Putamen (tissue), 1 donor: Measurements from ENCODE around the gene PXYLP1.
"Not testable (repeated sequence)": the region's sequence is repeated elsewhere in the genome, so short reads cannot be mapped to it uniquely, and the experiment has no call there.

Experiments
- DNase-seq: peaks from one replicate; pipeline ENCODE4 v3.0.0-alpha.2; 2016; ENCODE audit warnings: low spot score

PXYLP1 gene

DNA sequence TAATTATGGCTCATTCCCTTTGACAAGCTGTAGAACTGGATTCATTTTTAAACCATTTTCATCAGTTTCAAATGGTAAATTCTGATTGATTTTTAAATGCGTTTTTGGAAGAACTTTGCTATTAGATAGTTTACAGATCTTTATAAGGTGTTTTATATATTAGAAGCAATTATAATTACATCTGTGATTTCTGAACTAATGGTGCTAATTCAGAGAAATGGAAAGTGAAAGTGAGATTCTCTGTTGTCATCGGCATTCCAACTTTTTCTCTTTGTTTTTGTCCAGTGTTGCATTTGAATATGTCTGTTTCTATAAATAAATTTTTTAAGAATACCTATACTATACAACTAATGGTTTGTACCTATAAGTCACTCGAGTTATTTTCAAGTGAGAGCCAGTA, 62.7 kb downstream of the PXYLP1 start:
- DNase-seq: no peak

DNA sequence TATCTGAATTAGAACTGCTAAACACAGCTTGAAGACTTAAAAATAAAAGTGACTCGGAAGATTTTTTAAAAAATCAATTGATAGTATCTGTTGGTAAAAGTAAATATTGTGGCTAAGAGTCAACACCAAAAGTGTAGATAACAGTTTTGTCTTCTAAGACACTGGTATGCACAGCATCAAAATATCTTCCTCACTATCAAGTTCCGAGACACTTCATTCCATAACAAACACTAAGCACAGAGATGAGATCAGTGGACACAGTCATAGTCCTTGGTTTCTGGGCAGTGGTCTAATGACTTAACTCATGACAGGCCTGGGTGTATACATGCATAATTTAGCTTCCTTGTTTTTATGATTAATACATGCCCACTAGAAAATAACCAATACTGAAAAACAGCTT, 63.2 kb downstream of the PXYLP1 start:
- DNase-seq: no peak

DNA sequence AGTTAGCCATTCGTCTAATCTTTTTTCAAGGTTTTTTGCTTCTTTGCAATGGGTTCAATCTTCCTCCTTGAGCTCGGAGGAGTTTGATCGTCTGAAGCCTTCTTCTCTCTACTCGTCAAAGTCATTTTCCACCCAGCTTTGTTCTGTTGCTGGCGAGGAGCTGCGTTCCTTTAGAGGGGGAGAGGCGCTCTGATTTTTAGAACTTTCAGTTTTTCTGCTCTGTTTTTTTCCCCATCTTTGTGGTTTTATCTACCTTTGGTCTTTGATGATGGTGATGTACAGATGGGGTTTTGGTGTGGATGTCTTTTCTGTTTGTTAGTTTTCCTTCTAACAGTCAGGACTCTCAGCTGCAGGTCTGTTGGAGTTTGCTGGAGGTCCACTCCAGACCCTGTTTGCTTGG, 68.8 kb downstream of the PXYLP1 start:
- not testable (repeated sequence) for DNase-seq

DNA sequence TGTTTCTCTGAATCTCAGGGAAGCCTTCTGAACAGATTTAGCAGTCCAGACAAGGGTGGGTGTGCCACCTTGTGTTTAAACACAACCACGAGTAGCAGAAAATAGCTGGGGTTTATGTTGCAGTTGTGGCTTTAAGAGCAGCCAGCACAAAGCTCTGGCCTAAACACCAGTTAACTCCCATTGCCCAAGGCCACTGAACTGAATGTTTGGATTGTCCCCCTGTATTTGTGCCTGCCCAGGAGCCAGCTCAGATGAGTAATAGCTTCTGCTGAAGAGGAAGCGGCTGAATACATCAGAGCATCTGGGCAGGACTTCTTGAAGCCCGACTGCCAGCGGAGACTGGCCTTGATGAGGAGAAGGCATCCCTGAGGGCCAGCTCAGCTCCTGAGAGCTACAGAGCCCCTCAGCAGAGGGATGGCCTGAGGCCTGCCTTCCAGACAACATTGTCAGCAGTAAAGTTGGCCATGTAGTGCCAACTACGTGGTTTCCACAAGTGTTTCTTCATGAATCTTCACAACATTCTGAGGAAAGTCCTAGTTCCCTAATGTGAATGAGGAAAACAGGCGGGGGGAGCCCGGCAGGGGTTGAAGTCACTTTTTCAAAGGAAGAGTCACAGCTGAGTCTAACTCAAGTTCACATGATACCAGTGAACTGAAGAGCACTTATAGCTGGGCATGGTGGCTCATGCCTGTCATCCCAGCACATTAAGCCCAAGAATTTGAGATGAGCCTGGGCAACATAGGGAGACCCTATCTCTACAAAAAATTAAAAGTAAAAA, 70.9 kb downstream of the PXYLP1 start:
- DNase-seq: no peak

DNA sequence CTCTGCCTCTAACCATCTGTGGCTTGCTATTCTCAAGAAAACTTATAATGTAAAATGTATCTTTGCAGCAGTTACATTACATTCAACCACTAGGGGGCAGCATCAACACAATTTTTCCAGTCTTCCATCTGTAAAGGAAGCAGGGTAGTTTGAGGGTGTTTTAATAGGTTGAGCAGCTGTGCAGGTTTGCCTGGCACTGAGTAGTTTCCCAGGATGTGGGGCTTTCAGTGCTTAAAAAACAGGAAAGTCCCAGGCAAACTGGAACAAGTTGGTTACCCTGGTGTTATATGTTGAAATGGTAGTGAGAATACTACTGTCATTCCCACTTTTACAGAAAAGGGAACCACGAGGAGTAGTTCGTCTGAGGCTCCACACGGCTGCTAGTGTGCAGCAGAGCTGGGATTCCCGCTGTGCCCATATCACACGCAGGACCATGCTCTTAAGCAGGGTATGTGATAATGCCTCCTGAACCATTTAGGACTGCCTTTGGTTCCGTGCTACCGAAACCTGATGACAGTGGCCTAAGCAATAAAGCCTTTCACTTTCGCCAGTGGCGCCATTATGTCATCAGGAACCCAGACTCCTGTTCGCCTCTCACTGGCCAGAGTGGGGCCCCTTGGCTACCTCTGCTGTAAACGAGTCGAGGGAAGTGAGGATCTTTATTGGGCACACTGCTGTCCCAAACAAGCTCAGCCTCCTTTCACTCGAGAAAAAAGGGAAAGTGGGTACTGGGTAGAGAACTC, 72.0 kb downstream of the PXYLP1 start:
- DNase-seq: peak; percentile 76

DNA sequence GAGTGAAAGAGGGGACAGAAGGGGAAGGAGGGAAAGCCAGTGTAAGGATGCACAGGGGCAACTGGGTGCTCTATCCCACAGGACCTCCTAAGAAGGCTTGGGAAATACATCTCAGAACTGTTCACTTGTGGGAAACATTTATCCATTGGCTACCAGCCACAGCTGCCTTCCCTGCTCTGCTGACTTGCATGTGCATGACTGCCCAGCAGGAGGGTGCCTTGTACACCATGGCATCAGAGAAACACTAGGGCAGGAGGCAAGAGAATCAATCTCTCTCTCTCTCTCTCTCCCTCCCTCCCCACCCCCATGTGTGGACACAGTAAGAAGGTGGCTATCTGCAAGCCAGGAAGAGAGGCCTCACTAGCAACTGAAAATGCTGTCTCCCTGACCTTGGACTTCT, 73.8 kb downstream of the PXYLP1 start:
- DNase-seq: no peak

DNA sequence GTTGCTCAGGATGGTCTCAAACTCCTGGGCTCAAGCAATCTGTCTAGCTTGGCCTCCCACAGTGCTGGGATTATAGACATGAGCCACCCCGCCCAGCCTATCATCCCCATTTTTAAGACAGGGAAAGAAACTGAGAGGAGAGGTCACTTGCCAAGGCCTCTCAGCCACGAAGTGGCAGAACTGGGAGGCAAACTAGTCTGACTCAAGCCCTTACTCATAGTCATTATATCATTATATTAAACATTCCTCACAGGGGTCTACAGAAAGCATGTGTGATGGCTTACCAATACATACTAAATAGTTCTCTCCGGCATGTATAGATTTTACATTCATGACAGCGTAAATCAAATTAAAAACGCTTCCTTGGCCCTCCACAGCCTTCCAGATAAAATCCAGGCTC, 74.7 kb downstream of the PXYLP1 start:
- DNase-seq: no peak

DNA sequence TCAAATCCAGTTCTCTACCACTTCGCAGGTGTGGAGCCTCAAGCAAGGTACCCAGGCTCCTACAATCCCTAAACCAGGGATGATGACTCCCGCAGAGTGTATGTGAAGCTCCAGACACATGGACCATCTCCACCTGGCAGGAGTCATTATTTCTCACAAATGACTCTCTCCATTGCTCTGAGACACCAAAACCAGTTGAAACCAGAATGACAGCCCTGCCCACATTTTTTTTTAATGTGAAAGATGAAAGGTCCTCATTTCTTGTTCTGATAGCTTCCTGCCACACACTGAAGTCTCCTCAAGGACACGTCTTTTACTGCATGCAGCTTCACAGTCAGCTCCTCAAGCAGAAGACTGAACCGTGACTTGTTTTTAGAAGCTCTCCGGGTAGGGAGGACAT, 75.3 kb downstream of the PXYLP1 start:
- no peak for DNase-seq

DNA sequence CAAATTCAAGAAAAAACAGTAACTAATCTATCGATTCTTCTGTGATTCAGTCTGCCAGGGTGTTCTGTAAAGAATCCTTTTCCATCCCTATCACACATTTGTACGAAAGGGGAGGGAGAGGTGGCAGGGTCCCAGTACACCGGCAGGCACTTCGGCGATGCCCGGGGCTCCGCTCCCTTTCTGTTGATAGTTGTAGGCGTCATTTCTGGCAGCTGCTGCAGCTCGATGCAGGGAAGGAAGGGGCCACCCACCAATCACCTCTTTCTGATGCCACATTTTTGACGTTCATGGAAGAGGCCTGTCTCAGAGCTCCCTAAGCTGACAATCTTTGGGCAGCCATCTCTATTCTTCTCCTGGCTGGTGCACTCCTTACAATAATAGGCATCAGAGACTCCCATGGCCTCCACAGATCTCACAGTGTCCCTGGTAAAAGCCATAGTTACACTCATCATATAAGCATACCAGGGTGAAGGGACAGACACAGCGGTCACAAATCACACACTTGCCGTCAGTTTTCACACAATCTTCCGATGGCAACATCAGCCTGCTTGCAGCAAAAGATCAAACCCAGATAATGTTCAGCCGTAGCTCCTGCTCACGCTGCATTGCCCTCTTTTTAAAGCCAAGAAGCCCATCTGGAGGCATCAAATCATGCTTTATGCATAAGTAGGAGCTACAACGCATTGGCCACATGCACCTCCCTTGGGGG, 75.9 kb downstream of the PXYLP1 start:
- DNase-seq: no peak

DNA sequence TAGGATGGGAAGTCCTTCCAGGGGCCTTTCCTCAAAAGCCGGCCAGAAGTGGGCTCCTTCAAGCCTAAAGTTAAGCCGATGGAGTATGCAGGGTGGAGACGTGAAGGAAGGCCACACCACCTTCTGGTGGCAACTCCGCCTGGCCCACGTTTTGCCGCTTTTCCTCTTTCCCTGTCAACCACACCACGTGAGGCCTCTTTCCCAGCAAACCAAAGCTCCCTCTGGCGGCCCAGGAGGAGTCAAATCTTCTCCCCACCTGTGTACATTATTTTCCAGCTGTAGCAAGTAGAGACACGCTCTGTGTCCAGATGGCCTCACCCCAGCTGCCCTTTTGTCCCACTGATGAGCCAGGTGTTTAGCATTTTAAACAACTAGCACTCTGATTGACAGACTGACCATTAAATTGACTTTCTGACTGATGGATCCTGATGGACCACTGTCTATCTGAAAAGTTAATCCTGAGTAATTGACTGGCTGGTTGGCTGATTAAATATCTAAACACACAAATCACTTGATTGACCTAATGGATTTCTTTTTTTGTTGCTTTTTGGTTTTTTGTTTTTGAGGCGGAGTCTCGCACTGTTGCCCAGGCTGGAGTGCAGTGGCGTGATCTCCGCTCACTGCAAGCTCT, 77.1 kb downstream of the PXYLP1 start:
- no peak for DNase-seq

DNA sequence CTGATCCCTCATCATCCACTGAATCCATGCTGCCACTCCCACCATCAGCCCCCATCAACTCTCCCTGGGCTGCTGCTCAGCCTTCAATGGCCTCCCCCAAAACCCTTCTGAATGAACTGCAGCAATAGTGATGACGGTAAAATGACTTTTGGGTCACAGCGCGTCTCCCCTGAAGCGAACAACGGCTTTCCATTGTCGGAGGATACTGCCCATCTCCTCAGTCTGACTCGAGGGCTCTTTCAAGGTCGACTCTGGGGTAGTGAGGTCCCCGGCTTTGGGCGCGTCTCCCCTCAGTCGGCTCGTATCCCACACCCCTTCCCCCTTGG, 79.5 kb downstream of the PXYLP1 start:
- DNase-seq: no peak

DNA sequence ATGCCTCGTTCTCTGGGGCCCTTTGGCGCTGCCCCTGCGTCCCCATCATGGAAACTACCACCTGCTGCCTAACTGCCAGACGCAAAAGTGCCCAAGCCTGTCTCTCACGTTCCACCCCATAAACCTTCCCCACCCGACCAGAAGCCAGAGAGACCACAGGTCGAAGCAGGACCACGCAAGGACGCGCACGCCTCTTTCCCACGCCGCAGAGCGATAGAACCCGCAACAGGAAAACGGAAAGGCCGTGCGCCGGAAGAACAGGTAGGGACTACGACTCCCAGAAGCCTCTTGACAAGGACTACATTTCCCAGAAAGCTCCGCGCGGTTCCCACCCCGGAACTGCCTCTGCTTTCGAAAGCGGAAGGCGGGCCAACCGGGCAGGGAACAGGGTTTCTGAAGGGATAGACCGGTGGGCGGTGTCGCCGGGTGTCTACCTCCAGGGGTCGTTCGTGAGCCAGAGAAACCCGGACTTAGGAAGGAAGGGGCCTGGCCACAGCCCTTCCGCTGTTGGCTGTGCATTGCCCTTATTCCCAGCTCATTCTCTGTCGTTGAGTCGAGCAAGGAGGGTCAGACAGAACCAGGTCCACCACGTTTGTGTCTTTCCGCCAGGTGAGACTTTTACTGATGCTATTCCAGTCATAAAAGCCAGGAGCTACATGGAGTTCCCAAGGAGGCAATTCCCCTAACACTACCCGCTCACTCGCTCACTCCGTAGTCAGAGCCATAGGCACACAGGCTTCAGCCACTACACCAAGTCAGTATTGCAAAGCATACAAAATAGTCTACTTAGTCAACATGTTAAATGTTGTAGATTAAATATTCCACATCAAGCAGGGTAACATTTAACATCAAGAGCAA, 80.1 kb downstream of the PXYLP1 start:
- DNase-seq: peak; percentile 98

DNA sequence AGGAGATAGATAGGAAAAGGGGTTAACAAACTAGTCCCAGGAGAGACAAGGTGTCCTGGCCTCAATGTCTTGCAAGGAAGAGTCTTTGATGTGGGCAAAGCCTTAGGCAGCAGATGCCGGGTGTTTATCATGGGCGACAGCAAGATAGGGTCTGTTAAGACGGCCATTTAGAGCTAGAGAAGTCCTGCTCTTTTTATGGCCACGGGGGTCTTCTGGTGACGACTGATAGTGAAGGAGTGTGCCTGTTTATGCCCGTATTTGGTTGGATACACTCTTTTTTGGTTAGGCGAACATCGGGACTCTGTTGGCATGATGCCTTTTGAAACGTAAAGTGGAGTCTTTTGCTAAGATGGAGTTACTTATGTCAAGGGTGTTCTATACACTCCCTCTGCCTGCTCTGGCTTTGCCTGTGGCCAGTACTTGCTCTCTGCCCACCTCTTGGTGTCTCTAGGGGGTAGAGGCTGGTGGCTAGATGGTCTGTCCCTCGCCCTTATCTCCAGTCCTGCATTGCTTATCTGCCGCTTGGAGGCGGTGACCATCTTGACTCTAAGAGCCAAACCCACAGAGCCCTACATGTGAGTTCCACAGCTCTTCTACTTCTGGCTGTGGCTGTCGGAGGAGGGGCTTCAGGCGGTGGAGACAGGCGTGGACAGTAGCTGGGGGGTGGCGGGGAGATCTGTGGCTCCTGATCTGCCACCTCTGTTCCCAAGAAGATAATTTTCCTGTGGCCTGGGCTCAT, 80.9 kb downstream of the PXYLP1 start:
- no peak for DNase-seq

DNA sequence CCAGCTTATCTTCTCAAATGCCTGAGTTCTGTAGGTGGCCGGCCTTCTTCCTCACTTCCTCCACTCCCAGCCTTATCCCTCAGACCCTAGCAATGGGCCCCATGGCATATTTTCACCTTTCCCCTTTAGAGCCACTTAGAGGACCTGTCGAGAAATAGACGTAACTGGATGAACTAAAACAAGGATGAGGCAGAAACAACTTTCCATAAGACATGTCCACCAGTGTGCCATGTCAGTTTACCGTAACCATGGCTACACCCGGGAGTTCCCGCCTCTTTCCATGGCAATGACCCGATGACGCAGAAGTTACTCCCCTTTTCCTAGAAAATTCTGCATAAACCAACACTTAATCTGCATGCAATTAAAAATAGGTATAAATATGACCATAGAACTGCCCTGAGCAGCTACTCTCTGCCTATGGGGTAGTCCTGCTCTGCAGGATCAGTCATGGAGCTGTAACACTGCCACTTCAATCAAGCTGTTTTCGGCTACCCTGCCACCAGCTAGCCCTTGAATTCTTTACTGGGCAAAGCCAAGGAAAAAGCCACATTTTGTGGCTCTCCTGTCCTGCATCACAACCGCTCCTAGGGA, 81.6 kb downstream of the PXYLP1 start:
- no peak for DNase-seq

DNA sequence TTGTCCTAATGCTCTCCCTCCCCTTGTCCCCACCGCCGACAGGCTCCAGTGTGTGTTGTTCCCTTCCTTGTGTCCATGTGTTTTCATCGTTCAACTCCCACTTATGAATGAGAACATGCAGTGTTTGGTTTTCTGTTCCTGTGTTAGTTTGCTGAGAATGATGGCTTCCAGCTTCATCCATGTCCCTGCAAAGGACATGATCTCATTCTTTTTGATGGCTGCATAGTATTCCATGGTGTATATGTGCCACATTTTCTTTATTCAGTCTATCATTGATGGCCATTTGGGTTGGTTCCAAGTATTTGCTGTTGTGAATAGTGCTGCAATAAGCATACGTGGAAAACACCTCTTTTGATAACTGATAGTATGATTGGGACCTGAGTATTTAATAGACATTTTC, 82.8 kb downstream of the PXYLP1 start:
- DNase-seq: not testable (repeated sequence)

DNA sequence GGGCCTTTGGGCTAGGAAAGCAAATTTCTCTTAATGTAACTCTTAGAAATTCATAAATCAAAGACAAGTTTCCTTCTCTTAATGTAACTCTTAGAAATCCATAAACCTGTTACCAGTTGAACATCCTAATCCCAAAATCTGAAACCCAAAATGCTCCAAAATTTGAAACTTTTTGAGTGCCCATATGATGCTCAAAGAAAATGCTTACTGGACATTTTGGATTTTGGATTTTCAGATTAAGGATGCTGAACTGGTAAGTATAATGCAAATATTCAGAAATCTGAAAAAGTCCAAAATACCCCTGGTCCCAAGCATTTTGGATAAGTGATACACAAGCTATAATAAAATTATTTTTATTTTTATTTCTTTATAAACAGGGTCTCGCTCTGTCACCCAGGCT, 85.2 kb downstream of the PXYLP1 start:
- DNase-seq: no peak

DNA sequence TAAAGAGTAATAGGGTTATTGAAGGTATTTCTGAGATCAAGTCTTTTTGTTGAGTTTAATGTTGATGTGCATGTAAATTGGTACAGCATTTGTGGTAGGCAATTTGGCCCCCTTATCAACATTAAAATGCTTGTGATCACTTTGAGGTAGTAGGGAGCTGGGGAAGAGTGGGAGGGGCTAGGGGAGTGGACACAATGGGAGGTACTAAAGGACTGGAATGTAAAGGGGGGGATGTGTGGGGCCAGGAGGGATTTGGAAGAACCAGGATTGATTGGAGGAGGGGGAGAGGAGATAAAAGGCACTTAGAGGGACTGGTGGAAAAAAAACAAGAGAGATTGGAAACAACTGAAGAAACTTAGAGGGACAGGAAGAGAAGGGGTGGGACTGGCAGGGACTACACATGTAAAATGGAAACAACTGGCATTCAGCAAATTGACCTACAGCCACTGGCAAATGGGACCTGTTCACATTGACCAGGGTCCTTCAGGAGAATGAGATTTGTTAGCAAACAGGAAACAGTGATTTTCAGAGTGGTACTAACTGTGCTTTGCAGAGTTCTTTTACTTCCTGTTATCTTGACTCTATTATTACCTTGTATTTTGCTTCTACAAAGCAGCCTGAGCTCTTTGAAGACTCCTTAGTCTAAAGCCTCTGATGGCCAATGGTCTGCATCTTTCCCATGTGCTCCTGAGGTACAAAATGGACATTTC, 88.9 kb downstream of the PXYLP1 start:
- no peak for DNase-seq

DNA sequence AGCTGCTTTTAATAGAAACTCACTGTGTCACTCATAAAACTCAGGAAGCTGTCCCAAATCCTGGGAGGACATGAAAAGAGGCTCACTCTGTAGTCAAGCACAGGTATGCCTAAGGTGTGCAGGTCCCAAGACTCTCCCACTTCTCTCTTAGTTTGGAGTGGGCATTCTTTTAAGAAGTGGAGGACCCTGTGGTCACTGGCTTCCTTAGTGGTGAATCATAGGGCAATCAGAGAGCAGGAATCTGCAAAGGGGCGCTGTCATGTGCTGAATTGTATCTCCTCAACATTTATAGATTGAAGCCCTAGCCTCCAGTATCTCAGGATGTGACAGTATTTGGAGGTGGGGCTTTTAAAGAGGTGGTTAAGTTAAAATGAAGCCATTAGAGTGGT, 89.5 kb downstream of the PXYLP1 start:
- DNase-seq: no peak

DNA sequence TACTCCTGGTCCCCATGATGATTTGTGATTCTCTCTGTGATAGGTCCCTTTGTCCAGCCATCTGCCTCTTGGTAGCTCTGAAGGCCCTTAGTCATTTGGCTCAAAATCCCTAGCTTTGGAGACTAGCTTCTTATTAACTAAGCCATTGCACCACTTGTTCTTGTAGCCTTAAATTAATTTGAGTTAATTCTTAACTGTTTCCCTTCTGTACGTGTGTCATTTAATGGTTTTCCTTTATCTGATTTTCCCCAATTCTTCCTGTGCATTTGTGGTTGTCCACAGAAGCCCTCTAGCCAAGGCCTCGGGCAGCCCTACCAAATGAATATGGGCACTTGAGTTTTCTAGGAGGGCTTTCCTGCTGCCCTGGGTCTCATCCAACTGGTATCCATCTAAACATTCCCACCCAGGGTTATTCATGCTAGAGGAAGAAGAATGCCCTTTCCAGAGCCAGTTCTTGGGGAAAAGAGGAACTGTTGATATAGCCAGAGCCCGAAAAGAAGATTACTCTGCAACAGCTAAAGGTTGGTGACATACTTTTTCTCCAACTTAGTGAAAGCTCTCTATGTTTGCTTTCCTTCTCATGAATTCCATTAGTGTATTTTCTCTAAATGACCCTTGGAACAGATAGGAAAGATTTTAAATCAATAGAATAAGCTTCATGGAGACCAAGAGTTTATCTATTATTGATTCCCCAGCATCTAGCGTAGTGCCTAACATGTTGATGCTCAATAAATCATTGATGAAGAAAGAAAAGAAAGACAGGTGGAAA, 92.5 kb downstream of the PXYLP1 start:
- no peak for DNase-seq
